Peyer's patch (tissue), 4 donors: Measurements from ENCODE around the gene CNIH1.

ENCODE experiments used
- CTCF ChIP-seq, 6 experiments: fragments of 450-650 bp in 4 of 6; fragments of 200-600 bp in 2 of 6; sonication (generic) in 1 of 6; IDR thresholded peaks; one replicate each; pipeline ENCODE4 v1.5.1; 2017 to 2019; ENCODE audit warnings: antibody characterized with exemption in 6 of 6, mild to moderate bottlenecking in 3 of 6, moderate library complexity in 1 of 6
- POLR2A ChIP-seq, 2 donors: fragments of 450-650 bp; IDR thresholded peaks; one replicate each; pipeline ENCODE4 v1.5.1; 2017; ENCODE audit warnings: antibody characterized with exemption in 2 of 2, mild to moderate bottlenecking in 2 of 2, moderate library complexity in 2 of 2

- TF ChIP-seq CTCF (IDR thresholded peaks at IDR 0.05) (no peak), POLR2A (IDR thresholded peaks at IDR 0.05) (no peak)
Measured at GRCh38 chr14:54457609-54457996, 16.4 kb upstream of the CNIH1 start.
